Neural cell (in vitro differentiated cells): Measurements from ENCODE around the gene ATOH8.

Experiments used
- EZH2 ChIP-seq: fragments of 200-600, 300-800 bp; shearing (Covaris generic), sonication (generic); IDR thresholded peaks from 2 replicates; pipeline ENCODE4 v1.6.1; 2014; ENCODE audit warnings: antibody characterized with exemption, low read length, borderline replicate concordance, mild to moderate bottlenecking; ENCODE audit not compliant: insufficient read depth, poor library complexity, severe bottlenecking
- POLR2AphosphoS5 ChIP-seq: IDR thresholded peaks from 2 replicates; pipeline ENCODE4 v1.6.1; 2012
- RAD21 ChIP-seq: fragments of 450-650 bp; conservative IDR thresholded peaks from 2 replicates; pipeline ENCODE4 v1.6.1; 2014; ENCODE audit warnings: antibody characterized with exemption, mild to moderate bottlenecking, moderate library complexity
- TF ChIP-seq, protein P1 (sequence below): fragments of 450-650 bp; IDR thresholded peaks from 2 replicates; pipeline ENCODE4 v1.5.1; 2014; ENCODE audit warnings: antibody characterized with exemption, mild to moderate bottlenecking, moderate library complexity; ENCODE audit not compliant: poor library complexity, severe bottlenecking

DNA sequence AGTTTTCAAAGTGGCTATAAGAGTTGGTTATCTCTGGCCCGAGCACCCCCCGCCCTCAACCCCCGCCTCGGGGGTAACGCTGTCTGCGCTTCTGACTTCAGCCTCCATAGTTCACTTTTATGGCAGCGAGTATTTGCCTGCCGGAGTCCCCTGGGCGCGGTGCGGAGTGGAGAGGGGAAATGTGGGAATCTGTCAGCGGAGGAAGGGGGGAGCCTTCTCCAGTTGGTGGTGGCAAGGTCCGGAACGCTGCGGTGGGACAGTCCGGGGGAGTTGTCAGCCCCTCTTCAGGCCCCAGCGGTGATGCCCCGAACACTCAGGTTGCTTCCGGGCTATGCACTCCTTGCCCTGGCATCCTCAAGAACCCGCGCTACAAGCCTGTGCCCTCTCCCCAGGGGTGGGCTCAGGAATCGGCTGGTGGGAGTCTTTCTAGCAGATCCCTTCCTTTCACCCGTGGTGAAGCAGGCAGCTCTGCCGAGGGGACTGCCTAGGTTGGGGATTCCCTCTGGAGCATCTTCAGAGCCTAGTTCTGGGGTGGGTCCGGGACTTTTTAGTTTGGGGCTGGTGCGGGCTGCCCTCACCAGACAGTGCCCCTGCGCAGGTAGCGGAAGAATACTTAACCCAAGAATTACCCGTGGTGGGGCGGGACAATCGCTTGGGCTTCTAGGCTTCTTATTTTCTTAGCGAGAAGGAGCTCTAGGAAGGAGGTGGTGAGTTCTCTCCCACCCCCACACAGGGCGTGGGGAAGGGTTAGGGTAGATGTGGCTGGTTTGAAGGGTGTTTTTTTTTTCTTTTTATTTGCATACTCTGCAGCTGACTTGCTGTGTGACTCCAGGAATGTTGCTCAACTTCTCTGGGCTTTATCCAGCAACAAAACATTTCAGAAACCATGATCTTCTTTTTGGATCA is 1.6 kb downstream of the ATOH8 start:
- TF ChIP-seq, protein P1, sequence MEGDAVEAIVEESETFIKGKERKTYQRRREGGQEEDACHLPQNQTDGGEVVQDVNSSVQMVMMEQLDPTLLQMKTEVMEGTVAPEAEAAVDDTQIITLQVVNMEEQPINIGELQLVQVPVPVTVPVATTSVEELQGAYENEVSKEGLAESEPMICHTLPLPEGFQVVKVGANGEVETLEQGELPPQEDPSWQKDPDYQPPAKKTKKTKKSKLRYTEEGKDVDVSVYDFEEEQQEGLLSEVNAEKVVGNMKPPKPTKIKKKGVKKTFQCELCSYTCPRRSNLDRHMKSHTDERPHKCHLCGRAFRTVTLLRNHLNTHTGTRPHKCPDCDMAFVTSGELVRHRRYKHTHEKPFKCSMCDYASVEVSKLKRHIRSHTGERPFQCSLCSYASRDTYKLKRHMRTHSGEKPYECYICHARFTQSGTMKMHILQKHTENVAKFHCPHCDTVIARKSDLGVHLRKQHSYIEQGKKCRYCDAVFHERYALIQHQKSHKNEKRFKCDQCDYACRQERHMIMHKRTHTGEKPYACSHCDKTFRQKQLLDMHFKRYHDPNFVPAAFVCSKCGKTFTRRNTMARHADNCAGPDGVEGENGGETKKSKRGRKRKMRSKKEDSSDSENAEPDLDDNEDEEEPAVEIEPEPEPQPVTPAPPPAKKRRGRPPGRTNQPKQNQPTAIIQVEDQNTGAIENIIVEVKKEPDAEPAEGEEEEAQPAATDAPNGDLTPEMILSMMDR = no peak
- TF ChIP-seq EZH2 (no peak), POLR2AphosphoS5 (no peak), RAD21 (no peak)
